Neural cell (in vitro differentiated cells): ENCODE data around the gene MRPL14. TPM values are rescaled to one million over a fixed set of nuclear protein-coding genes. Genes with fewer than 3 reads are reported as not detected.

ENCODE experiments used
- H2AFZ ChIP-seq: fragments of 200-600, 300-800 bp; sonication (generic), shearing (Covaris generic); 2 replicates; pipeline ENCODE4 v1.6.0; 2014; ENCODE audit warnings: low read depth, mild to moderate bottlenecking, antibody characterized with exemption, low read length, moderate library complexity
- H3F3A ChIP-seq: fragments of 200-600 bp; shearing (Covaris generic); 2 replicates; pipeline ENCODE4 v1.6.1; 2016; ENCODE audit warnings: mild to moderate bottlenecking, moderate library complexity, mixed read lengths, antibody characterized with exemption, low read length; ENCODE audit not compliant: insufficient read depth, poor library complexity, severe bottlenecking
- H3K27ac ChIP-seq: fragments of 200-600, 300-800 bp; sonication (generic), shearing (Covaris generic); 2 replicates; pipeline ENCODE4 v1.5.1; 2014; ENCODE audit warnings: mild to moderate bottlenecking, low read length, moderate library complexity
- H3K27me3 ChIP-seq: fragments of 300-800, 200-600 bp; sonication (generic), shearing (Covaris generic); 2 replicates; pipeline ENCODE4 v1.6.0; 2014; ENCODE audit warnings: mild to moderate bottlenecking, low read depth, low read length, moderate library complexity; ENCODE audit not compliant: insufficient read depth
- H3K36me3 ChIP-seq: fragments of 300-800, 200-600 bp; sonication (generic), shearing (Covaris generic); 2 replicates; pipeline ENCODE4 v1.5.1; 2014; ENCODE audit warnings: mild to moderate bottlenecking, antibody characterized with exemption, low read length, moderate library complexity; ENCODE audit not compliant: insufficient read depth
- H3K4me2 ChIP-seq: fragments of 300-800, 200-600 bp; sonication (generic), shearing (Covaris generic); 2 replicates; pipeline ENCODE4 v1.6.0; 2014; ENCODE audit warnings: mild to moderate bottlenecking, low read length
- H3K4me3 ChIP-seq: fragments of 300-800, 200-600 bp; sonication (generic), shearing (Covaris generic); 2 replicates; pipeline ENCODE4 v1.5.1; 2014; ENCODE audit warnings: mild to moderate bottlenecking, low read length, moderate library complexity
- H3K79me2 ChIP-seq: fragments of 200-600 bp; shearing (Covaris generic); replicated peaks from 2 replicates; pipeline ENCODE4 v1.6.0; 2014; ENCODE audit warnings: mild to moderate bottlenecking, low read length, moderate library complexity; ENCODE audit not compliant: insufficient read depth
- H3K9ac ChIP-seq: fragments of 300-800, 200-600 bp; sonication (generic), shearing (Covaris generic); 2 replicates; pipeline ENCODE4 v1.6.1; 2016; ENCODE audit warnings: mild to moderate bottlenecking, low read length, mixed read lengths
- H3K9me2 ChIP-seq: fragments of 200-600 bp; shearing (Covaris generic); 2 replicates; pipeline ENCODE4 v1.6.1; 2016; ENCODE audit warnings: mild to moderate bottlenecking, low read length, mixed read lengths; ENCODE audit not compliant: insufficient read depth
- H3K9me3 ChIP-seq: fragments of 200-600, 300-800 bp; sonication (generic), shearing (Covaris generic); 2 replicates; pipeline ENCODE4 v1.6.1; 2016; ENCODE audit warnings: mild to moderate bottlenecking, mixed run types, low read length, moderate library complexity, mixed read lengths
- H4K20me1 ChIP-seq: fragments of 200-600 bp; shearing (Covaris generic); 2 replicates; pipeline ENCODE4 v1.6.1; 2016; ENCODE audit warnings: mild to moderate bottlenecking, mixed run types; ENCODE audit not compliant: insufficient read depth
- CTCF ChIP-seq: fragments of 450-650 bp; IDR thresholded peaks from 2 replicates; pipeline ENCODE4 v1.5.1; 2014; ENCODE audit warnings: antibody characterized with exemption, mild to moderate bottlenecking, moderate library complexity; ENCODE audit not compliant: poor library complexity, severe bottlenecking
- EP300 ChIP-seq: fragments of 450-650 bp; conservative IDR thresholded peaks from 2 replicates; pipeline ENCODE4 v1.6.1; 2014; ENCODE audit warnings: antibody characterized with exemption, mild to moderate bottlenecking, moderate library complexity; ENCODE audit not compliant: poor library complexity, severe bottlenecking
- EZH2 ChIP-seq: fragments of 200-600, 300-800 bp; shearing (Covaris generic), sonication (generic); IDR thresholded peaks from 2 replicates; pipeline ENCODE4 v1.6.1; 2014; ENCODE audit warnings: antibody characterized with exemption, low read length, borderline replicate concordance, mild to moderate bottlenecking; ENCODE audit not compliant: insufficient read depth, poor library complexity, severe bottlenecking
- MXI1 ChIP-seq: fragments of 450-650 bp; conservative IDR thresholded peaks from 2 replicates; pipeline ENCODE4 v1.6.1; 2014; ENCODE audit warnings: antibody characterized with exemption, mild to moderate bottlenecking; ENCODE audit not compliant: poor library complexity, severe bottlenecking
- POLR2AphosphoS5 ChIP-seq: IDR thresholded peaks from 2 replicates; pipeline ENCODE4 v1.6.1; 2012
- RAD21 ChIP-seq: fragments of 450-650 bp; conservative IDR thresholded peaks from 2 replicates; pipeline ENCODE4 v1.6.1; 2014; ENCODE audit warnings: antibody characterized with exemption, mild to moderate bottlenecking, moderate library complexity
- REST ChIP-seq: IDR thresholded peaks from 2 replicates; pipeline ENCODE4 v1.6.1; 2012; ENCODE audit warnings: borderline replicate concordance
- SMC3 ChIP-seq: fragments of 450-650 bp; conservative IDR thresholded peaks from 2 replicates; pipeline ENCODE4 v1.6.1; 2014; ENCODE audit warnings: antibody characterized with exemption, mild to moderate bottlenecking, moderate library complexity; ENCODE audit not compliant: poor library complexity
- TAF1 ChIP-seq: IDR thresholded peaks from 2 replicates; pipeline ENCODE4 v1.6.1; 2012; ENCODE audit warnings: low read depth
- polyA plus RNA-seq: library from polyadenylated mRNA; depleted of rRNA; stranded (reverse); fragments of >200 nt; gene quantifications from 2 replicates; pipeline ENCODE4 v1.2.3, GENCODE V29; 2014

Gene MRPL14
- polyA plus RNA-seq, 1 donor from 2014 or later, result 66.4 TPM

- H3K4me2 ChIP-seq, result no peak overlapping the region
- no peaks in the 10 kb centered on the region for H3K36me3 ChIP-seq
- no peak overlapping the region for H3K9ac ChIP-seq
- no peaks in the 10 kb centered on the region for H3F3A ChIP-seq
- no peak overlapping the region for H3K27ac ChIP-seq
- no peaks in the 10 kb centered on the region for H4K20me1 ChIP-seq
- TF ChIP-seq REST, result no peak
- TF ChIP-seq POLR2AphosphoS5, result no peak
- TF ChIP-seq SMC3, result no peak
- no peak for TF ChIP-seq RAD21
- TF ChIP-seq CTCF, result no peak
- TF ChIP-seq TAF1, result no peak
- TF ChIP-seq EZH2, result no peak
- no peak for TF ChIP-seq MXI1
- no peak for TF ChIP-seq EP300
- H3K9me3 ChIP-seq, result no peaks in the 10 kb centered on the region
- no peak overlapping the region for H3K4me3 ChIP-seq
- H2AFZ ChIP-seq, result no peak overlapping the region
- no peaks in the 10 kb centered on the region for H3K27me3 ChIP-seq
- H3K79me2 ChIP-seq, result no peaks in the 10 kb centered on the region
- no peaks in the 10 kb centered on the region for H3K9me2 ChIP-seq
Observed at GRCh38 chr6:44108471-44108870, 18.8 kb downstream of the MRPL14 start.

- no peaks in the 10 kb centered on the region for H3K27me3 ChIP-seq
- TF ChIP-seq MXI1 (no peak), CTCF (no peak), REST (no peak), EP300 (no peak), POLR2AphosphoS5 (no peak), EZH2 (no peak), TAF1 (no peak), RAD21 (no peak), SMC3 (no peak)
- H3K27ac ChIP-seq, result no peak overlapping the region
- H3K36me3 ChIP-seq, result no peaks in the 10 kb centered on the region
- no peak overlapping the region for H3K4me3 ChIP-seq
- H3K9ac ChIP-seq, result no peak overlapping the region
- H3K4me2 ChIP-seq, result no peak overlapping the region
- no peaks in the 10 kb centered on the region for H3K9me3 ChIP-seq
- H4K20me1 ChIP-seq, result no peaks in the 10 kb centered on the region
- H2AFZ ChIP-seq, result no peak overlapping the region
- no peaks in the 10 kb centered on the region for H3K9me2 ChIP-seq
- no peaks in the 10 kb centered on the region for H3F3A ChIP-seq
- H3K79me2 ChIP-seq, result no peaks in the 10 kb centered on the region
Observed at GRCh38 chr6:44107017-44107416, 20.2 kb downstream of the MRPL14 start.
